Activated CD4-positive, alpha-beta T cell treated with anti-CD3 and anti-CD28 coated beads, Interleukin-10, Interleukin-2, amounts not matched to agents 100 ng/mL and 50 ng/mL, durations not matched to agents 16 hours and 8 hours (primary cell): ENCODE measurements around the gene WNT7B.

Experiments used
- DNase-seq: peaks from one replicate; pipeline ENCODE4 v3.0.0-alpha.2; 2020

WNT7B gene

GRCh38 chr22:45949258-45949870, 27.6 kb downstream of the WNT7B start:
- DNase-seq, result no peak

GRCh38 chr22:45948081-45948648, 28.8 kb downstream of the WNT7B start:
- no peak for DNase-seq

GRCh38 chr22:45946805-45947600, 30.0 kb downstream of the WNT7B start:
- DNase-seq, result no peak

GRCh38 chr22:45945621-45946106, 31.3 kb downstream of the WNT7B start:
- DNase-seq, result no peak

- no peak for DNase-seq
Observed at GRCh38 chr22:45942787-45943493, 34.0 kb downstream of the WNT7B start.

GRCh38 chr22:45942344-45942743, 34.6 kb downstream of the WNT7B start:
- no peak for DNase-seq

- DNase-seq, result no peak
Observed at GRCh38 chr22:45938913-45939312, 38.0 kb downstream of the WNT7B start.

- no peak for DNase-seq
Observed at GRCh38 chr22:45937960-45938359, 39.0 kb downstream of the WNT7B start.

GRCh38 chr22:45935573-45935972, 41.4 kb downstream of the WNT7B start:
- DNase-seq, result no peak

GRCh38 chr22:45934659-45935341, 42.2 kb downstream of the WNT7B start:
- DNase-seq, result no peak

GRCh38 chr22:45934168-45934564, 42.8 kb downstream of the WNT7B start:
- no peak for DNase-seq

GRCh38 chr22:45933506-45934167, 43.3 kb downstream of the WNT7B start:
- no peak for DNase-seq

- no peak for DNase-seq
Observed at GRCh38 chr22:45932071-45932470, 44.9 kb downstream of the WNT7B start.

- DNase-seq, result no peak
Observed at GRCh38 chr22:45931042-45931441, 45.9 kb downstream of the WNT7B start.

GRCh38 chr22:45930324-45930723, 46.6 kb downstream of the WNT7B start:
- no peak for DNase-seq

- no peak for DNase-seq
Observed at GRCh38 chr22:45929649-45930048, 47.3 kb downstream of the WNT7B start.

- DNase-seq, result no peak
Observed at GRCh38 chr22:45928726-45929368, 48.1 kb downstream of the WNT7B start.

- DNase-seq, result no peak
Observed at GRCh38 chr22:45927059-45927458, 49.9 kb downstream of the WNT7B start.

- DNase-seq, result no peak
Observed at GRCh38 chr22:45926433-45926832, 50.5 kb downstream of the WNT7B start.

- DNase-seq, result no peak
Observed at GRCh38 chr22:45925811-45926351, 51.1 kb downstream of the WNT7B start.

- DNase-seq, result no peak
Observed at GRCh38 chr22:45923835-45924234, 53.1 kb downstream of the WNT7B start.
